ENCODE results near the gene PJVK. TPM values are rescaled to one million over a fixed set of nuclear protein-coding genes. Genes with fewer than 3 reads are reported as not detected.
A peak's percentile ranks its signal among the peaks of the same experiment; 100 is the strongest.

Gene PJVK
- polyA plus RNA-seq, 1 of the 3 experiments (the other 2 are of a cell fraction): 5.3 TPM

GRCh38 chr2:178403671-178404306 lies 47.4 kb upstream of the PJVK start:
- H3K9me3 ChIP-seq: no peaks in the 10 kb centered on the region
- H3K9me2 ChIP-seq: no peaks in the 10 kb centered on the region
- DNase-seq: no peak
- 0 out of 2 replicates have a peak overlapping the region, but pooled peaks have one; percentile 51 for H2AFZ ChIP-seq (ENCODE audit: low read depth)
- H3K9ac ChIP-seq: no peak overlapping the region
- no peak overlapping the region for H3K4me3 ChIP-seq (ENCODE audit: low read depth in 2 of 2, low read length in 1 of 2)
- POLR2A ChIA-PET: interaction anchor here (0.6 to 1.0 kb wide), 2 partner anchors 10 to 28 kb away, joined by 3 read pairs; no protein-coding TSS in a partner anchor
- H3K4me2 ChIP-seq: no peak overlapping the region
- TF ChIP-seq RAD21 (IDR thresholded peaks at IDR 0.05; ENCODE audit: low read length) (no peak), EP300 (IDR thresholded peaks at IDR 0.05; ENCODE audit: borderline replicate concordance in 1 of 2, low read depth in 1 of 2, low read length in 1 of 2) (no peak), REST (IDR thresholded peaks at IDR 0.05; ENCODE audit: low read depth, low read length) (no peak), FOXJ3 (CRISPR knock-in tag; IDR thresholded peaks at IDR 0.05) (no peak), YY1 (IDR thresholded peaks at IDR 0.05; ENCODE audit: low read depth) (no peak), EZH2phosphoT487 (IDR thresholded peaks at IDR 0.05; ENCODE audit: borderline replicate concordance, low read depth) (no peak), USF2 (IDR thresholded peaks at IDR 0.05; ENCODE audit: borderline replicate concordance, low read depth, low read length) (no peak)
- CTCF ChIA-PET: interaction anchor here (3.3 to 14.9 kb wide), 2 partner anchors 9 to 13 kb away, joined by 9 to 199 read pairs; no protein-coding TSS in a partner anchor
- H3K27ac ChIP-seq (ENCODE audit: low read depth in 2 of 2, low read length in 1 of 2): no peak overlapping the region
- H3K36me3 ChIP-seq (replicated peaks in 1 of 2; ENCODE audit: control insufficient read depth in 1 of 2, insufficient read depth in 2 of 2, low read length in 1 of 2): no peaks in the 10 kb centered on the region
- H3K4me1 ChIP-seq (ENCODE audit: control insufficient read depth in 1 of 2, insufficient read depth in 2 of 2, low read depth in 1 of 2, low read length in 1 of 2): peaks cover 0 to 2% of the 10 kb centered on the region in 2 experiments; a peak in 1 of 4 replicates
- H3F3A ChIP-seq (replicated peaks; ENCODE audit: insufficient read depth): peaks cover 3% of the 10 kb centered on the region
- H3K27me3 ChIP-seq (ENCODE audit: insufficient read depth): no peaks in the 10 kb centered on the region
- 81% methylated on average over 3 of the region's 3 CpGs for WGBS (ENCODE audit: low lambda C conversion rate)
- no peaks in the 10 kb centered on the region for H3K79me2 ChIP-seq (ENCODE audit: insufficient read depth)
- no peaks in the 10 kb centered on the region for H4K20me1 ChIP-seq (ENCODE audit: insufficient read depth)

GRCh38 chr2:178404368-178404767 lies 46.8 kb upstream of the PJVK start:
- POLR2A ChIA-PET: interaction anchor here (0.6 to 1.0 kb wide), 2 partner anchors 10 to 29 kb away, joined by 3 read pairs; no protein-coding TSS in a partner anchor
- no peaks in the 10 kb centered on the region for H3K9me2 ChIP-seq
- H3K36me3 ChIP-seq (replicated peaks in 1 of 2; ENCODE audit: control insufficient read depth in 1 of 2, insufficient read depth in 2 of 2, low read length in 1 of 2): no peaks in the 10 kb centered on the region
- CTCF ChIA-PET: interaction anchor here (0.9 to 14.9 kb wide), 7 partner anchors 10 to 294 kb away, joined by 3 to 199 read pairs (median 3); partner anchors contain the start of gene RBM45
- no peak for DNase-seq
- no peak overlapping the region for H3K9ac ChIP-seq
- WGBS (ENCODE audit: low lambda C conversion rate): 49% methylated on average over 4 of the region's 4 CpGs
- H3K27ac ChIP-seq (ENCODE audit: low read depth in 2 of 2, low read length in 1 of 2): no peak overlapping the region
- H3K9me3 ChIP-seq: no peaks in the 10 kb centered on the region
- H4K20me1 ChIP-seq (ENCODE audit: insufficient read depth): no peaks in the 10 kb centered on the region
- no peaks in the 10 kb centered on the region for H3K79me2 ChIP-seq (ENCODE audit: insufficient read depth)
- 0 out of 2 replicates have a peak overlapping the region, but pooled peaks have one; percentile 51 for H2AFZ ChIP-seq (ENCODE audit: low read depth)
- peaks cover 0 to 2% of the 10 kb centered on the region in 2 experiments; a peak in 1 of 4 replicates for H3K4me1 ChIP-seq (ENCODE audit: control insufficient read depth in 1 of 2, insufficient read depth in 2 of 2, low read depth in 1 of 2, low read length in 1 of 2)
- H3K4me3 ChIP-seq (ENCODE audit: low read depth in 2 of 2, low read length in 1 of 2): no peak overlapping the region
- peaks cover 3% of the 10 kb centered on the region for H3F3A ChIP-seq (replicated peaks; ENCODE audit: insufficient read depth)
- H3K4me2 ChIP-seq: no peak overlapping the region
- no peaks in the 10 kb centered on the region for H3K27me3 ChIP-seq (ENCODE audit: insufficient read depth)
- no peak for TF ChIP-seq YY1 (IDR thresholded peaks at IDR 0.05; ENCODE audit: low read depth)
- no peak for TF ChIP-seq CTCF (IDR thresholded peaks at IDR 0.05)
- TF ChIP-seq EZH2phosphoT487 (IDR thresholded peaks at IDR 0.05; ENCODE audit: borderline replicate concordance, low read depth): no peak
- TF ChIP-seq TAF1 (IDR thresholded peaks at IDR 0.05; ENCODE audit: borderline replicate concordance, low read depth, low read length): no peak
- no peak for TF ChIP-seq MAX (IDR thresholded peaks at IDR 0.05; ENCODE audit: low read depth)
- no peak for TF ChIP-seq GABPA (IDR thresholded peaks at IDR 0.05; ENCODE audit: low read depth)
- no peak for TF ChIP-seq USF1 (IDR thresholded peaks at IDR 0.05; ENCODE audit: borderline replicate concordance, low read depth)
- no peak for TF ChIP-seq ZBTB33 (IDR thresholded peaks at IDR 0.05; ENCODE audit: borderline replicate concordance, low read depth)
- no peak for TF ChIP-seq MXI1 (IDR thresholded peaks at IDR 0.05; ENCODE audit: low read depth, low read length)

All from SK-N-SH (cell line).